AG09309 (cell line): ENCODE measurements around the gene NLK.

Experiments used
- DNase-seq: peaks from one replicate; pipeline ENCODE4 v3.0.0-alpha.2; 2010; ENCODE audit warnings: low read depth
- H3K4me3 ChIP-seq: 2 replicates; pipeline ENCODE4 v1.5.1; 2011; ENCODE audit warnings: mild to moderate bottlenecking, low read depth, low read length, moderate library complexity; ENCODE audit not compliant: control insufficient read depth
- CTCF ChIP-seq: IDR thresholded peaks from 2 replicates; pipeline ENCODE4 v1.5.1; 2011; ENCODE audit warnings: mild to moderate bottlenecking, low read depth, low read length, inconsistent platforms; ENCODE audit not compliant: insufficient read depth, control insufficient read depth; ENCODE audit errors: missing control alignments

Gene NLK

DNA sequence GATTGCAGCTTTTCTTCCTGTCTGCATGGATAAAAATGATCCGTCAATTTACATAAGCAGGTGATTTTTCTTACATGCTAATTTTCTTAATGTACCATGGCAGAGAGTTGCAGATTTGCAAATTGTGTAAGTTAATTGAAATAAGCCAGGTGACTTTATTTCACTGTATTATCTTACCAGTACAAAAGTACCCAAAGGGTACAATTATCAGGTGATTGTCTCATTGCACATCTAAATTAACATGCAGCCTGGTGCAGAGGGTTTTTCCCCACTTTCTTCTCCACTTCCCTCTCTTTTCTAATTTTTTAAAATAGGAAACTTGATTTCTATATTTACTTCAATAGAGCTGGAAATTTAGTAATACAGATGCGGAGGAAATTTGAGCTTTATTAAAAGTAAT is 11.2 kb downstream of the NLK start:
- H3K4me3 ChIP-seq, result no peak overlapping the region
- TF ChIP-seq CTCF, result no peak
- DNase-seq, result no peak

DNA sequence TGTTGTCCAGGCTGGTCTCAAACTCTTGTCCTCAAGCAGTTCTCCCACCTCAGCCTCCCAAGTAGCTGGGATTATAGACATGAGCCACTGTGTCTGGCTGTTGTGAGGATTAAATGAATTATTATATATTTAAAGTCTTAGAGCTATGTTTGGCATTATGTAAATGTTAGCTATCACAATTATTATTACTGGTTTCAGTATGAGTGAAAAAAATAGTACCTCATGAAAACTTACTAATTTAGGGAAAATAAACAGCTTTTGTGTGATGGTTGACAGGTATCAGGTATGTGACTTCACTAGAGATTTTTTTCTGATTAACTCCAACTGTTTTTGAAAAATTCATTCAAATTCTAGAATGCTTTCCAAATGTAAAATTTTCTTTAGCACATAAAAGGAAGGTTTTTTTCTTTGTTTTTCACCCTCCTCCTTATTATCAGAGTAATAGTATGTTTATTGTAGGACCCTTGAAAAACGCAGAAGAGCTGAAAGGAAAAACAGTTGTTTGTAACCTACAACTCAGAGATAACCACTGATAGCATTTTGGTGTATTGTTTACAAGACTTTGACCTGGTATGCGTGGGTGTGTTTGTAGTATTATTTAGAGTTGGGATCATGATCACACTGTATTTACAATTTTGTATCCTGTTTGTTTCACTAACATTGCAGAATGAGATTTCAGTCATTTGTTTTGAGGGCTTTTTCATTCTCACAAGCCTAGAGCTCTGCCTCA is 13.2 kb downstream of the NLK start:
- no peak for TF ChIP-seq CTCF
- DNase-seq, result no peak
- no peak overlapping the region for H3K4me3 ChIP-seq

DNA sequence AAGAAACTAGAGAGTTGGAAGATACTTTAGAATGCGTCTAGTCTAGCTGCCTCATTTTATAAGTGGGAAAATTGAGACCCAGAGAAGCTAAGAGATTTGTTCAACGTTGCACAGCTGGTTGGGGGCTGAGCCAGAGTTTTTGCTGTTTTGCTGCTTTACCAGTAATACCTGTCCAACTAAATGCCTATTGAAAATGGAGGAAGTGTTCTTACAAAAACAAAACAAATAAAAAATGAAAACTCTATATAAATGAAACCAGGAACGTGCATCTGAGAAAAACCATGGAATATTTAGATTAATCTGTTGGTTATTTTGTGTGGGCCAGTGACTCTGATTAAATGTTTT is 13.8 kb downstream of the NLK start:
- TF ChIP-seq CTCF, result no peak
- H3K4me3 ChIP-seq, result no peak overlapping the region
- no peak for DNase-seq

GRCh38 chr17:28057731-28058246 is 15.3 kb downstream of the NLK start:
- TF ChIP-seq CTCF, result no peak
- no peak overlapping the region for H3K4me3 ChIP-seq
- no peak for DNase-seq

DNA sequence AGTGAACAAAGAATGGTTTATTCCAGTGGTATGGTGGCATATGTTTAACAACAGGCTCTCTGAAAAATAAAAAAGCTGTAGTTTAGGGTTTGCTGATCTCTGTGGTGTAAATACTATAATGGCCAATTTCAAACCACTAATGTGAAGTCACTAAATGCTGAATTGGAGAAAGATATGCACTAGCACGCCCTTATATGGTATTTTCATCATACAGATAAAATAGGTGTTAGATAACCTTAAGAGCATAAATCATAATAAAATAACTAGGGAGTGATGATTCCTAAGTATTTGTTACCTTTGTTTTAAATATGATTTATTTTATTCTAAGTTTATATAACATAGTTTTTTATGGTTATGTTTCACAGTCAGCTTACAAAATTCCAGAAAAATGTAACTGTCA is 17.2 kb downstream of the NLK start:
- no peak overlapping the region for H3K4me3 ChIP-seq
- no peak for DNase-seq
- no peak for TF ChIP-seq CTCF

- TF ChIP-seq CTCF, result no peak
- no peak for DNase-seq
- H3K4me3 ChIP-seq, result no peak overlapping the region
Measured at GRCh38 chr17:28065706-28066105, 23.2 kb downstream of the NLK start.
